GM12872 (cell line): ENCODE measurements around the gene DNLZ.

Experiments used
- CTCF ChIP-seq: IDR thresholded peaks from 3 replicates; pipeline ENCODE4 v1.5.1; 2011; ENCODE audit warnings: low read depth, mild to moderate bottlenecking, low read length, moderate library complexity; ENCODE audit not compliant: insufficient read depth

The DNLZ gene

DNA sequence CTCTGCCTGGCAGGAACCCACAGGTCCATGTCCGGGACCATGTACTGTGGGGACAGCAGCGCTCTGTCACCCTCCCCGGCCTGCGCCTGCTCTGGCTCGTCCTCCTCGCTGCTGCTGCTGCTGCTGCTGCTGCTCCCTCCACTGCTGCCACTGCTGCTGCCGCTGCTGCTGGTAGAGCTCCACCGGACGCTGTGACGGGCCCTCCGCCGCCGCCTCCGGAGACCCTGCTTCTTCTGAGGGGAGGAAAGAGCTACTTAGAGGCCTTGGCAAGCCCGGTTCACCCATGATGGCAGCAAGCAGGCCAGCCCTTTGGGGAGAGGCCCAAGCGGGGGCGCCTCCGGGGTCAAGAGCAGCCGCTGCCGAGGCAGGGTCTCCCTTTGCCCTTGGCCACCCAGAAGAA lies 19.9 kb upstream of the DNLZ start:
- TF ChIP-seq CTCF, result no peak

DNA sequence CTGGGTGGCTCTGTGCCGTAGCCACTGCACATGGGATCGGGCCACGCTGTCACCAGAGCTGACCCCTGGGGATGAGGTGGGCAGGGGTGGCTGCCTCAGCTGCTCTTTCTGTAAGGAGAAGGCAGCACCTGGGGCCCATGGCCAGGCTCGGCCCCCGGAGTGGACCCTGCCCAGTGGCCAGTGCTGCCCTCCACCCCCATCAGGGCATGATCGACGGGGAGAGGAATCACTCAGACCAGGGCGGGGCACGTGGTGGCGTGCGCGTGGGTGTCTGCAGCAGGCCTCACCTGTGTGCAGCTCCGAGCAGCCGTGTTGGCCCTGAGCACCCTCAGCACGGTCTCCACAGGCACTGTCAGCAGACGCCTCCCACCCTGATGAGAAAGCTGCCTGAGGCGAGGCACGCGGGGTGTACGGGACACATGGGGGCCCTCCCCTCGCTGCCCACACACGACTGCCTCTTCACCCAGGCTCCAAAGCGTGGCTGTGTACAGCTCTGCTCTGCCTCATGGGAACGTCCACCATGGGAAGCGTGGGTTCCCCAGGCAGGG lies 18.5 kb upstream of the DNLZ start:
- TF ChIP-seq CTCF, result no peak

DNA sequence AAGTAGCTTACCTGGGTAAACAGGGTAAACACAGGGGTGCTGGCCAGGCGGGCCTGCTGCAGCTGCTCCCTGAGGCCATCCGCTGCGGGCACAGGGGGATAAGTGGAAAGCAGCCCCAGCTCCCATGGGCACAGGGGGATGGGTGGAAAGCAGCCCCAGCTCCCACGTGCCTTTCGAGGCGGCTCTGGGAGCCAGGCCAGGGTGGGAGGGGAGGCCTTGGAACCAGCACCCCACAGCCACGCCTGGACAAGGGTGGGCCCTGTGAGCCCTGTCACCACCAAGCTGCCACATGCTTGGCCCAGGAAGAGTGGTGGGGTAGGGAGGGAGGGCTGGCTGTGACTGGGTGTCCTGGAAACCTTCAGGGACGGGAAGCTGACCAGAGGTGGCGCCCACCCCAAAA lies 17.8 kb upstream of the DNLZ start:
- no peak for TF ChIP-seq CTCF

DNA sequence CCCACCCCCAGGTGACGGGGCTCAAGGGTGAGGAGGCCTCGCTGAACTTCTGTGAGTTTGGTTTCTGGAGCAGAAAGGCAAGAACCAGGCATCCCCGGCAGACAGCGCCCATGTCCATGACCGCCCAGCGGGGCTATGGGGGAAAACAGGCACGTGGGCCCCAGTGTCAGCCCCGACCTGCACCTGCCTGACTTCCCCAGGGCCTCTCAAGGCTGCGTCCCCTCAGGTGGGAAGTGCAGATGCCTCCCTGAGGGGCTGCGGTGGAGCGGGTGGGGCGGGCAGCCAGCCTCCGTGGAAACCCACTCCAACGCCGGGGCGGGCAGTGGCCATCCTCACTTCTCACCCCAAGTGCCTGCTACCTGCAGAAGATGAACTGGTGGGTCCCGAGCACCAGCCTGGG lies 16.8 kb upstream of the DNLZ start:
- no peak for TF ChIP-seq CTCF

- TF ChIP-seq CTCF, result no peak
These were observed 16.3 kb upstream of the DNLZ start for GRCh38 chr9:136379891-136380290.

- TF ChIP-seq CTCF, result no peak
These were observed 15.9 kb upstream of the DNLZ start for GRCh38 chr9:136379401-136379800.

DNA sequence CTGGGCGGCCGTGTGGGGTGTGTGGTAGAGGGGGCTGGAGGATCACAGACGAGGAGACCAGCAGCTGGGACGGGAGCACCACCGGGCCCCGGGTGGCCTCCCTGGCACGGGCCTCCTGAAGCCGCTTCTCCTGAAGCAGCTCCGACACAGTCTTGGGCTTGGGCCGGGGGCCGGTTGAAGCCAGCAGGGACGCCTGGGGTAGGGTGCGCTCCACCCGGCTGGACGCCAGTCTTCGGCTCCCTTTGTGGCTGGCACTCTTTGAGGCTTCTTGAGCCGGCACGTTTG lies 15.4 kb upstream of the DNLZ start:
- TF ChIP-seq CTCF, result no peak

GRCh38 chr9:136378170-136379002 lies 14.8 kb upstream of the DNLZ start:
- no peak for TF ChIP-seq CTCF
